NCI-H2029 treated with DMSO at 0.1 percent for 48 hours (cell line): ENCODE measurements around the gene LRRK1.

Source experiments
- DNase-seq: peaks from one replicate; lab custom pipeline; 2025; lab: John Stamatoyannopoulos, UW

Gene LRRK1

DNA sequence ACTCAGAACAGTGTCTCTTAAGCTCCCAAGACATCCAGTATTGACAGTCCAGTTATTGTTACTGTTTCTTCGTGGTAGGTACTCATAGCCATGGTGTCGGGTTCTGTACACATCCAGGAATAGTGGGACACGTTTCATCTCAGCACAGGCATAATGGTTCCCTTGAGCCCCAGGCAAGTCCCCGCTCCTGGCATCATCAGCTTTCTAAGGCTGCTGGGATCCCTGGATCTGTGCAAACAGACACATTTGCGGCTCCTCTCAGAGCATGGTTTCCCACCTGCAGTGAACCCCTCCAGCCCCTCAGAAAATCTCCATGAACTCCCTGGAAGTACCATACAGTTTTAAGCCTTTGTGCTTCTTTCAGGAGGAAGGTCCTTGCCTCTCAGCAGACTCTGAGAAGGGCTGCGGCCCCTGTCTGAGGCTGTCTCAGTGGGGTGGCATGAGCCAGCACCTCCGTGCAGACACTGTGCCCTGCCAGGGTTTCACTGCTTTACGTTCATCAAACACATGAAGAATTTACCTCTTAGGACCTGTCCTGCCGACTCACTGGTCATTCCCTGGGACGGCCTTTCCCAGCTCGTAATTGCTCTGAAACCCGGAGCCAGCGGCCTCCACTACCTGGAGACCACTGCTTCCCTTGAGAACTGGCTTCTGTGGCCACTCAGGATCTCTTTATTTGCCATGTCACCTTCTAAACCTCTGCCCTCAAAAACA is 124.9 kb downstream of the LRRK1 start:
- no peak for DNase-seq

DNA sequence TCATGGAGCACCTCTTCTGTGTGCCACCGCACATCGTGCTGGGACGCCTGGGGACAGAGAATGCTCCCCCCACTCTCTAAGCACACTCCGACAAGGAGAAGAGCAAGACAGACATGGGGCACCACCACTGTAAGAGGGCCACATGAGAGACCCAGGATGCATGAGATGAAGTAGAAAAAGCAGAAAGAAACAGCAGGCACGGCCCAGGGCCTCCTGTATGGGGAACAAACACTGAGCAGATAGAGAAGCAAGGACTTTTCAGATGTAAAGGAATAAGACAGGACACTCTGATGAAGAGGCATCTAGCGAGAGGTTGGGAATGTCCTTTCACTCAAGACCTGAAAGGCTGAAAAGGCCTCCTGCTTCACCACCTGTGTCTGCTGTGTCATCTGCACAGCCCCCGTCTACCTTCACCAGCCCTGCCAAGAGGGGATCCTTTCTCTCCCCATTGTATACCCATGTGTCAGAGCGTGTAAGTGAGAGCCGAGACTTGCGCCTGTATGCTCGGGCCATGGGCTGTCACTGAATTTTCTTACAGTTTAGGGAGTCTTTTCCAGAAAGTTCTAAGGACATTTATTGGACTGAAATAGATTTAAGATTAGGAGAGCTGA is 125.6 kb downstream of the LRRK1 start:
- DNase-seq = no peak

DNA sequence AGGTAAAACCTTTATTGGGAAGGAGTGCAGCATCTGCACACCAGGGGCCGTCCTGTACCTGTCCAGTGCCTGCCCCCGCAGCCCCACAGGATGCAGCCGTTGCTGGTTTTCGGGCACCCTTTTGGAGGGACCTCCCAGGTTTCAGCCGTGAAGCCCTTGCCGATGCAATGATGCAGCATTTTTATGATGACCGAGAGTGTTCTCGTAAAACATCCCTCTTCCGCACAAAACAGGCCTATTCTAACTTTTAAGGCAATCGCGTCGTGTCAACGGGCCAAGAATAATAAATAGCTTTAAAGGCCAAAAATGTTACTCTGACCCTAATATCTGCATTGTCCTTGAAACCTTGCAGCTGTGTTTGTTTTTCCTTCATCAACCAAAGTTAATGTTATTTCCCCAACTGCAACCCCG is 126.1 kb downstream of the LRRK1 start:
- no peak for DNase-seq

DNA sequence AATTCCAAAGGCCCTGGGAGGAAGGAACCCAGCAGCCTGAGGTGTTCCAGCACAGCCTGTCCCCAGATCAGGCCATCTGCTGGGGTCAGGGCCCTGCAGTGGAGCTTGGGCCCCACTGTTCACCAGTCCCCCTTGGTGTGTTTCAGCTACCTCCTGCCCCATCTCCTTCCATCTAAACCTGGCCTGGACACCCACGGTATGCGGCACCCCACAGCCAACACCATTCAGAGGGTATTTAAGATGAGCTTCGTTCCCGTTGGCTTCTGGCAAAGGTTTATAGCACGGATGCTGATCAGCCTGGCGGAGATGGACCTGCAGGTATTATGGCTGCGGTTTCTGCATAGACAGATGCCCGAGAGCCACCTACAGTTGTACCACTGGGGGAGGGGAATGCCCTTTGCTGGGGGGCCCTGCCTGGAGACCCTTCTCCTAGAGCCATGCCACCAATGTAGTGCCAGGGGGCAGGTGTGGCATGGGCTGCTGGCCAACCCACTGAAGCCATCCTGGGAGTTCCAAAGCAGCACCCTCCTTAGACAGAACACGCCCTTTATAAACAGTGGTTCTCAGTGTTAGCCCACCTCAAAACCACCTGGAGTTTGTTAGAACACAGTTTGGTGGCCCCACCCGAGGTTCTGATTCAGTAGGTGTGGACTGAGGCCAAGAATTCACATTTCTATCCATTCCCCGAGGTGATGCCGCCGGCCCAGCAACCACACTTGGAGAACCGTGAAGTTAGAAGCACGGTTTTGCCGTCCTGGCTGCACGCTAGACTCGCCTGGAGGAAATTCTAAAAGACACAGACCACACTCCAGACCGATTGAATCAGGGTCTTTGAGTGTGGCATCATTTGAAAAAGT is 126.9 kb downstream of the LRRK1 start:
- no peak for DNase-seq

DNA sequence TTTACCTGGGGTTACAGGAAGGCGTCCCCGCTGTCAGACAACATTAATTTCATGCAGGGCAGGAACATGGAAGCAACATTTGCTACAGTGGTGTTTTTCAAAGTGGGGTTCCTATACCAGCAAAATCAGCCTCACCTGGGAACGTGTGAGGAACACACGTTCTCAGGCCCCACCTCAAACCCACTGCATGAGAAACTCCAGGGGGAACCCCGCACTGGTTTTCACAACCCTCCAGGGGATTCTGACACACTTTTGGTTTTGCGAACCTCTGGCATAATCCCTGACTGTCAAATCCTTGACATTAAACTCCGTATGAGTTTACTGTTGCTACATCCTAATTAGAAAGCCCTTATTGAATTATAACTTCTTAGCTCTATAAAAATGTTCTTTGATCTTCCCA is 127.7 kb downstream of the LRRK1 start:
- DNase-seq = no peak

DNA sequence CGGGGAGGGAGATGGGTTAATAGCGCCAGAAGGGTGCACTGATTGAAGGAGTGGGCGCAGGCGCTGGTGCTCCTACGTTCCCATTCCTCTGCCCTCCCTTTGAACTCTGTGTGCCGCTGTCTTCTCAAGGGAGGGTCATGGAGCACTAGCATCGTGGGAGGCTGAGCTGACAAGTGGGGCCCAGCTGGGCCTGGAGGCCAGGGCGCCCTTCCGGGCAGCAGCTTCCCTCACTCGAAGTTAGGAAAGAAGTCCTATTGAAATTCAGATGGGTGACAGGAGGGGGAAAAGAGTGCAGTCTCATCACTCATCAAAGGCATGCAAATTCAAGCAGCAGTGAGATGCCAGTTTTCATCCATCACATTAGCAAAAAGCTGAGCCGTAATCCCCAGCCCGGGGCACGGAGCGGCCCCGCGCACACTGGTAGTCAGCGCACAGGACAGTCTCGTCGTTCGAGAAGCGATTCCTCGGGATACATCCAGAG is 128.2 kb downstream of the LRRK1 start:
- DNase-seq = no peak

DNA sequence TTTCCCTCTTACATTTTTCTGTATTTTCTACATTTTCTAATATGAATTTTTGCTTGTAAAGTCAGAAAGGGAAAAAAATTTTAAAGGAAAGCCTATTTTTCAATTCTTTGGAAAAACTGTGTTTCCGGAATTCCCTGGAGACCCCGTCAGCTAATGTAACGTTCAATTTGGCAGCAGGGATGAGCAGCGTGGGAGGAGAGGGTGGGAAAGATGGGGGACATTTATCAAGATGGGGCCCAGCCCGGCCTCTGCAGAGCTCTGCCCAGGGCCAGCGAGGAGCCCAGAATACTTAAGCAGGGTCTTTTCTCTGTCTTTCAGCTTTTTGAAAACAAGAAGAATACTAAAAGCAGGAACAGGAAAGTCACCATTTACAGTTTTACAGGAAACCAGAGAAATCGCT is 129.0 kb downstream of the LRRK1 start:
- no peak for DNase-seq

DNA sequence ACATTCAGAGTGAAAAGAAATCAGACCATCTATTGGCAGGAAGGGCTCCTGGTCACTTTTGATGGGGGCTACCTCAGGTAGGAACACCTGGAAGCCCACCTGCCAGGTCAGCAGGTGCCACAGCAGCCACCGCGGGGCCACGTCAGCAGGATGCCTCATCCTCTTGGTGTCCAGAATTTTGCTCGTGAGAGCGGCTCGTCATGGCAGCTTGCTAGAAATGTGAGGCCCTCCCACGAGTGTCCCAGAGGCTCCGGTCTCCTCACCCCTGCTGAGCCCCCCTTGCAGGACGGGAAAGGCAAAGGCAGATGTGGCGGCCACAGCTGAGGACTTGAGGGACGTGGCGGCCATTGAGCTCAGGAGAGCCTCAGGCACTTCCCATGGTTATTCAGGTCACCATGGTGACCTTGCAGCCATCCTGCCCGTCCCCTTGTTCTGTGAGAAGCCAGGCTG is 129.4 kb downstream of the LRRK1 start:
- DNase-seq = no peak

DNA sequence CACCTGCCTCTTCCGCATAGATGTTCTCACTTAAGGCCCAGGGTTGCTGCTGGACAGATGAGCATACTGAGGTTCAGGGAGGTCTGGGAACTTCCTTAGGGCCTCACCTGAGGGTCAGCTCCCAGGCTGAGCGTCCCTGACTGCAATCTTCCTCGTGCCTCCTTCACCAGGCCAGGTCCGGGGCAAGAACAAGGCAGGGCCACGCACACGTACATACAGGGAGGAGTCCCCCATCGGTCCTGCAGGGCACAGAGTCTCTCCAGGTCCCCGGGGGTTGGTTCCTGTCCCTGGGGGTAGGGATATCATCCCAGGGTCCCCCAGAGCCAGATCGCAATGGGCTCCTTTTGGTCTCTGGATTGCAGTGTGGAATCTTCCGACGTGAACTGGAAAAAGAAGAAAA is 130.1 kb downstream of the LRRK1 start:
- DNase-seq = no peak

DNA sequence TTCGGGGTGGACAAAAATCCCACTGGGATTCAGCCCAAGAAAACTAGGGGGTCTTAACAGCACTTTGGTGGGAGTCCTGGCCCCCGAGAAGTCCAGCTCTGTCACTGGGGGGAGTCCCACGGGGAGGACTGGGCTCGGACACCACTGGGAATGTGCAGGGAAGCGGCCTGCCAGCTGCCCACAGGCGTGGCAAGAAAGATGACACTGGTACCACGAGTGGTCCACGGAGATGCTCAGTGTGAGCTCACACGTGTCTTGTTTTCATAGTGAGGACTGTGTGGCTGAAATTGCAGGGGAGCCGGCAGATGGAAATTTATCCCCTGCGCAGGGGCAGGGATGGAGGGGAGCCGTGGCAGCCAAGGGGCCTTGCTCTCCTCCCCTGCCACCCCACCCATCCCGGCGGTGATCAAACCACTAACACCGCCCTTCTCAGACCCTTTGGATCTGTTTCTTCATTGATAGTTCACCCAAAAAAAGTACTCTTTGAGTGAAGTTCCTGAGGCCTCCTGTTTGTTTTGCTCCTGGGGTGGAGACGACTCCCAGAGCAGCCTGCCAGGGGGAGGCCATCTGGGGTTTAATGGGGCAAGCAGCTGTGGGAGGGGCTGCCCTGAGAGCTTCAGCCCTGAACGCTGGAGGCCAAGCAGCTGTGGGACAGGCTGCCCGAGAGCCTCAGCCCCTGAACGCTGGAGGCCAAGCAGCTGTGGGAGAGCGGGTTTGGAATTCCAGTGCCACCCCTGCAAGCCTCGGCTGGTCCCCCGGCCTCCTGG is 130.9 kb downstream of the LRRK1 start:
- DNase-seq = no peak

DNA sequence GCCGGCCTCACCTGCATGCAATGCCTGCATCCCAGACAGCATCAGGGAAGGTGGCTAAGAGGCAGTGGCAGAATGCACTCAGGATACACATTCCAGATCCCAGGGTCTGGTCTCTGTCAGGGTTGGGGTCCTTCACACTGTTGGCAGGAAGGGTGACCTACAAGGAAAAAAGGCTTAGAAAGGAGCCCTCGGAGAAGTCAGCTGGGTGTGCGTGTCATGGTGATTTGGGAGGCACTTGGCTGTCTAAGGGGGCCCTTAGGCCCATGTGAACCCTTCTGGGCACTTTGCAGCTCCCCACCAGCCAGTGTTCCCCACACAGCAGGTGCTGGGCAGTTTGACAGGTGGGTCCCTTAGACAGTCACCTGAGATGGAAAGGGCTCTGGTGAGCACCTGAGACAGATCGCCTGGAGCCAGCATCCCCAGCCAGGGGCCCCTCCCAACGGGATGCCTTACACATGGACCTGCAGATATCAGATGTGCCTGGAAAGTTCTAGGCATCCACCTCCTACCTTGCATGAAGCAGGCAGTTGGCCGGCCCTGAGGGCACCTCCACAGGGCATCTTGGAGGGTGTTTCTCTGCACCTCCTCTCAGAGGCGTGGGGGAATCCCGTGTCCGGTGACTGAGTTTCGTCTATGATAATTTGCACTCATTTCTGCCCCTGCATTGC is 131.6 kb downstream of the LRRK1 start:
- no peak for DNase-seq

DNA sequence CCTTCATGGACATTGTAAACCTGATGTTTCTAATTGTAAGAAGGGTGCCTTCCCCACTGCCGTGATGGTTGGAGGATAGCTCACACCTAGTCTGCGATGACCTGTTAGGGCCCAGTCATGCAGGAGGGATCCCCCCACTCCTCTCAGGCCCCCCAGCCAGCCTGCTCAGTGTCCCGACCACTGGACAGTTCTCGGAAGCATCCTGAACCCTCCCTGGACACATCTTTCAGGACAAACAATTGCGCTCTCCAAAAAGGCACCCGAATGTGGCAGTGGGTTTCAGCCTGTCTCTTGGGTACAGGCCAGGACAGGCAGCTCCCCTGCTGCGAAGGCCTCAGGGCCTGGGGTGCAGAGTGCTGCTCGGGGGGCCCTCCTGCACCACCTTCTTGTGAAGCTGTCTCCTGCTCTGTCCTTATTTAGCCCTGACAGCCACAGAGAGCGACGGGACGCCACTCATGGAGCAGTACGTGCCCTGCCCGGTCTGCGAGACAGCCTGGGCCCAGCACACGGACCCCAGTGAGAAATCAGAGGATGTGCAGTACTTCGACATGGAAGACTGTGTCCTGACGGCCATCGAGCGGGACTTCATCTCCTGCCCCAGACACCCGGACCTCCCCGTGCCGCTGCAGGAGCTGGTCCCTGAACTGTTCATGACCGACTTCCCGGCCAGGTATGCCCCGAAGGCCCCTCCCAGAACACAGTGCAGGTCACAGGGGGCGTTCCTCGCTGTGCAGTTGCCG is 132.3 kb downstream of the LRRK1 start:
- DNase-seq = no peak

DNA sequence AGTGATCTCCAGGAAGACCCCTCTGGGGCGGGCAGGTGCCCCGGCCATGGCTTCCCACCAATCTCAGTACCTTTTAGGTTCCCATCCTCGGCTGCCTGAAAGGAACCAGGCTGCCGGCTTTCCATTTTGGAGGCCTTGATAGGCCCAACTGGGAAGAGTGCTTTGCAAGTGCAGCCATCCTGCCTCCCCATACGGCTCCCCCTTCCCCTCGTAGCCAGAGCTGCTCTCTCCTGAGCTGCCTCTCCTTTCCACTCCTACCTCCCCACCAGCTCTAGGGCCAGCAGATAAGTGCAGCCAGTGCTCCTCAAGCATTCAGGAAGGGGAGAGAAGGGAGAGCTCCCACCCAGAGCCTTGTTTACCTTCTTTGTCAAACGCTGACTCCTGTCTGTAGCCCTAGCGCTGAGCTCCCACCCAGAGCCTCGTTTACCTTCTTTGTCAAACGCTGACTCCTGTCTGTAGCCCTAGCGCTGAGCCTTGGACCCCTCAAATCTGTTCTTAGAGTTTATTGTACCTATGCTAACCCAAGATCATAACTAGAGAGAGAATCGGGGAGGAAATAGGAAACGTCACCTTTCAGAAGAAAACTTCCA is 133.0 kb downstream of the LRRK1 start:
- no peak for DNase-seq

DNA sequence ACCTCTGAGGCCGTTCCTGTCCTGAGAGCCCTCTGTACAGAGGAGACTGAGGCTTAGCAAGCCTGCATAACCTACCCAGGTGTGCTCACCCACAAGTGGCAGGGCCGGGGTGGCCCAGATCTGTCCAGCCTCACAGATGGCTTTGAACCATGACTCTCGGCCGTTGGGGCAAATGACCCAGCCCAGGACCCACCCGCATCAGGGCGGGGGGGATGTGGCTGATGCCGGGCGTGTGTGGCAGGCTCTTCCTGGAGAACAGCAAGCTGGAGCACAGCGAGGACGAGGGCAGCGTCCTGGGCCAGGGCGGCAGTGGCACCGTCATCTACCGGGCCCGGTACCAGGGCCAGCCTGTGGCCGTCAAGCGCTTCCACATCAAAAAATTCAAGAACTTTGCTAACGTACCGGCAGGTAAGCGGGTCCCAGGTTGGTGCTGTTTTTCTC is 133.5 kb downstream of the LRRK1 start:
- no peak for DNase-seq

DNA sequence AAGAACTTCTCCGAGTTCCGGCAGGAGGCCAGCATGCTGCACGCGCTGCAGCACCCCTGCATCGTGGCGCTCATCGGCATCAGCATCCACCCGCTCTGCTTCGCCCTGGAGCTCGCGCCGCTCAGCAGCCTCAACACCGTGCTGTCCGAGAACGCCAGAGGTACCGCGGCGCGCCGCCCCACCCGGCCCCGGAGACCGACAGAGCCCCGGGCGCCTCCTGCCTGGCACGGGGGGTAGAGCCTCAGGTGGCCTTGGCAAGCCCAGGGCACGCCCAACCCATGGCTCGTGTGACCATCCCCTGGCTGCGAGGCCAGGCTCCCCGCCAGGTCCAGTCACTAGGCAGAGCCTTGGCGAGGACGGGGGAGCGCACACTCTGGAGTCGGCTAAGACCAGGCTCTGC is 134.1 kb downstream of the LRRK1 start:
- no peak for DNase-seq

DNA sequence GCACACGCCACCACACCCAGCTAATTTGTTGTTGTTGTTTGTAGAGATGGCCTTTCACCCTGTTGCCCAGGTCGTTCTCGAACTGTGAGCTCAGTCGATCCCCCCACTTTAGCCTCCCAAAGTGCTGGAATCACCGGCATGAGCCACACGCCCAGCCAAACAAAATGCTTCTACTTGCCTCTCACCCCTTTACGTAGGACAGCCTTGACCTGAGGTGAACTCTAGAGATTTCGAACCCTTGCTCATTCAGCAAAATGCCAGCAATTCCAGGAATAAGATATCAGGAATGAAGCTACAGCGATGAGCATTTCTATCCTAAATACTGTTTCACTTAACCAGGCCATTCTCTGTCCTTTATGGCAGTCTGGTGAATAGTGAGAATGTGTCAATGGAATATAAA is 135.0 kb downstream of the LRRK1 start:
- no peak for DNase-seq

DNA sequence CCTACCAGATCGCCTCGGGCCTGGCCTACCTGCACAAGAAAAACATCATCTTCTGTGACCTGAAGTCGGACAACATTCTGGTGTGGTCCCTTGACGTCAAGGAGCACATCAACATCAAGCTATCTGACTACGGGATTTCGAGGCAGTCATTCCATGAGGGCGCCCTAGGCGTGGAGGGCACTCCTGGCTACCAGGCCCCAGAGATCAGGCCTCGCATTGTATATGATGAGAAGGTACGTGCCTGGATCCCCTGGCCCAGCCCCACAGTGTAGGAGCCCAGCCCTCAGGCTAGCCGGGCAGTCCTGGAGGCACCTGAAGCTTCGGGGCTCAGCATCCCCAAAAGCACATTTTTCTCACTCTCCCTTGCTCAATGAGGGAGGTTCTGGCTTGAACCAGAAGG is 135.8 kb downstream of the LRRK1 start:
- DNase-seq = no peak

DNA sequence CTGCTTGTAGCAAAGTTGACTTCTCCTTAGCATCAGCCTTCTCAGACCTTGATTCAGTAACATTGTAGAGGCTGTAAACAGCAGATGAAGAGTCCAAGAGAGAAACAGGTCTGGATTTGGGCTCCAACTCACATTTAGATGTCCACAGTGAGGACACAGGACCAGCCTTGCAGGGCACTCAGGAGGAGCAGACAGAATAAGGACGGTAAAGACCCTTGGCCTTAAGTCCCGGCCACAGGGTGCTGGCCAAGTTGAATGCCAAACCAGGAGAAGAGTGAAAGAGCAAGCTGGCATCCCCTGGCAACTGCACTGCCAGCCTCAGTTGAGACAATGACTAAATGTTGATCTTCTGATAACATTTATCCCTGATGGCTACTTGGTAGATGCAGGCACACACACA is 136.3 kb downstream of the LRRK1 start:
- no peak for DNase-seq

DNA sequence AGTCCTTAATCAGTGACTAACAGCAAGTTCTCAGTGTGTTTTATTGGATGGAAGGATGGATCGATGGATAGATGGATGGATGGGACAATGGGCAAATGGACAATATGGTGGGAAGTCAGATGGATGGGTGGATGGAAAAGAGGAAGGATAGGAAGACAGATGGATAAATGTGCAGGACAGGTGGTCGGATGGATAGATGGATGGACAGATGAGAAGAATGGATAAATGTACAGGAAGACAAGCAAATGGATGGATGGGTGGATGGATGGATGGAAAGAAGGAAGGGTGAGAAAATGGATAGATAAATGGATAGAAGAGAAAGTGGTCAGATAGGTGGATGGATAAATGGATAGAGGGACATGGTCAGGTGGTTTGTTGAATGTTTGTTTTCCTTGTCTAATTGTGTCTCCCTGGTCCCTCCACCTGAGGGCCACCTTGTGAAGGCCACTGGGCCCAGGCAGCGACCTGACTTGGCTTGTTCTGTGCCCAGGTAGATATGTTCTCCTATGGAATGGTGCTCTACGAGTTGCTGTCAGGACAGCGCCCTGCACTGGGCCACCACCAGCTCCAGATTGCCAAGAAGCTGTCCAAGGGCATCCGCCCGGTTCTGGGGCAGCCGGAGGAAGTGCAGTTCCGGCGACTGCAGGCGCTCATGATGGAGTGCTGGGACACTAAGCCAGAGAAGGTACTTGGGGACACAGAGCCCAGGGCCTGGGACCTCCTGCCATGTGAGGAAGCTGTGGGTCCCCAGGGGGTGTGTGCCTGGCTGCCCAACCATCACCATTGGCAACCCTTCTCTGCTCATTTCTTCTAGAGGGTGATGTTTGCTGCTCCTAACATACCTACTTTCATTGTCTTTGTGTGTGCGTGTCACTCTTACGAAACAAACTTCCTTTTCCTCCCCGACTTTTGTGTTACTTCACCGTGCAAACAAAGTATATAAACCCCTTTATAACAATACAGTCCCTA is 137.5 kb downstream of the LRRK1 start:
- no peak for DNase-seq
